Fibroblast of peridontal ligament (primary cell): ENCODE data around the gene ATP2C2.
"Not testable (repeated sequence)": the region's sequence is repeated elsewhere in the genome, so short reads cannot be mapped to it uniquely, and the experiment has no call there.

Experiments used
- DNase-seq: peaks from one replicate; pipeline ENCODE4 v3.0.0-alpha.2; 2010; ENCODE audit errors: extremely low read depth

Gene ATP2C2

DNA sequence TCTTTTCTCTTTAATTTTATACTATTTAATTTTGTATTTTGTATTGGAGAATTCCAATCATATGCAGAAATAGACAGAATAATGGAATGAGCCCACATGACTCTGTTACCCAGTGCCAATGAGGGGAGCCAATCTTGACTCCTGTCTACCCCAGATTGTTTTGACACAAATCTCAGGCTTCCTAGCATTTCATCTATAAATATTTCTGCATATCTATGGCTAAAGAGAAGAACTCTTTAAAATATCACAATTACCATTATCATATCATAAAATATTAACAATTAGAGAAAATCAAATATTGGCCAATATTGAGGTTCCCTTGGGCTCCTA, 23.7 kb downstream of the ATP2C2 start:
- no peak for DNase-seq

- DNase-seq = not testable (repeated sequence)
These were observed 27.7 kb downstream of the ATP2C2 start for GRCh38 chr16:84396082-84396481.

DNA sequence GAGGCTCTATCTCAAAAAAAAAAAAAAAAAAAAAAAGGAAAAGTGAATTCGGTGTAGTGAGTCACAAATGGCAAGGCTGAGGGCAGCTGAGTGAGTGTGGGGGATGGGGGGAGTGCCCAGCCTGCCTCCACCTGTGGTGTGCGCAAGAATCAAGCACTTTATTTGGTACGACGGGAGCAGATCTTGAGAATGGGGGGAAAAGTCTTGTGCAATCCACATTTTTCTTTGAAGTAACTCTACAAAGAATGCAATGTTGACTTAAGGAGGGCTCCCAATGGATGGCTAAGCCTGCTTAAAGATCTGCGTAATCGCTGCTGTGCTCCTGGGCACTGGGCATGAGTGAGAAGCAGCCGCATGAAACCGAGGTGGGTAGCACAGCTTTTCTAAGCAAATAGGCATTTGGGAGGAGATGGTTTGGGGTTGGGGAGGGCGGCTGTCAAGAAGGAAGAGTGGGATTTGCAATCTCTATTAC, 28.2 kb downstream of the ATP2C2 start:
- no peak for DNase-seq

DNA sequence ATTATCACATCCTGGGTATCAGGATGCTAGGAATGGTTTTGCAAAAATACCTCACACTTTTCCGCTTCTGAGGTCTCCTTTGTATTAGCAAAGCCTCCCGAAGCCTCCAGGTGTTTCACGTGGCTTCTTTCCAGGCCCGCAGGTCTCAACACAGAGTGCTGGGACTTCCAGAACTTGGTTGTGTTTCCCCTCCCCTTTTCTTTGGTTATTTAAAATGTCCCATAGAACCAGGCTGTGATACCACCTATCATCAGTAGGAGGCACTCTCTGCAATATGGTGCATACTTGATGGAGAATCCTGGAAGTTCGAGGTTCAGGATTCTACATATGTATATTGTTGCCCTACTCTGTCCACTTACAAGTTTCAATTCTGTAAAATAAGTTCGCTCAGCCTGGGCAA, 28.8 kb downstream of the ATP2C2 start:
- no peak for DNase-seq

DNA sequence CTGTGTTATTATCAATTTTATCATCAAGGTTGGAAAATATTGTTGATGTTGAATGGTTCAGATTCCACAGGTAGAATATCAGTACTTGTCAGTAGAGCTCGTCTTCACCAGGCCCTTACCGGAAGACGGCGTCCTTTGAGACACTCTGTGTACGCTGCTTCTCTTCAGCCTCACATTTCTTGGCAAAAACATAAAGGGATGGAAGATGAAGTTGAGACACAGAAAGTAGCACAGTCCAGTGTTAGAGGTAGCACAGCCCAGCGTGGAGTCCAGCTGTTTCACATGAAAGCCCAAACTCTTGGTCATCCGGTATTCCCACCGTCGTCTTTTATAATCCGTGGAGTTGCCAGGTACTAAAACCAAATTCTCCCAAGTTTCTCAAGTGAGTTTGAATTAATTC, 30.4 kb downstream of the ATP2C2 start:
- DNase-seq = no peak

GRCh38 chr16:84399912-84400311, 31.6 kb downstream of the ATP2C2 start:
- not testable (repeated sequence) for DNase-seq

DNA sequence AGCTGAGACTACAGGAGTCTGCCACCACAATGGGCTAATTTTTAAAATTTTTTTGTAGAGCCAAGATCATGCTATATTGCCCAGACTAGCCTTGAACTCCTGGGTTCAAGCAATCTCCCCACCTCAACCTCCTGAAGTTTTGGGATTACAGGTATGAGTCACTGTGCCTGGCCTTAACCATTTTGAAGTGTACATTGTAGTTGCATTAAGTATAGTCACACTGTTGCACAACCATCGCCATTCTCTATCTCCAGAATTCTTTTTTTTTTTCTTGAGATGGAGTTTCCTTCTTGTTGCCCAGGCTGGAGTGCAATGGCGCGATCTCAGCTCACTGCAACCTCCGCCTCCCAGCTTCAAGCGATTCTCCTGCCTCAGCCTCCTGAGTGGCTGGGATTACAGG, 35.1 kb downstream of the ATP2C2 start:
- not testable (repeated sequence) for DNase-seq

DNA sequence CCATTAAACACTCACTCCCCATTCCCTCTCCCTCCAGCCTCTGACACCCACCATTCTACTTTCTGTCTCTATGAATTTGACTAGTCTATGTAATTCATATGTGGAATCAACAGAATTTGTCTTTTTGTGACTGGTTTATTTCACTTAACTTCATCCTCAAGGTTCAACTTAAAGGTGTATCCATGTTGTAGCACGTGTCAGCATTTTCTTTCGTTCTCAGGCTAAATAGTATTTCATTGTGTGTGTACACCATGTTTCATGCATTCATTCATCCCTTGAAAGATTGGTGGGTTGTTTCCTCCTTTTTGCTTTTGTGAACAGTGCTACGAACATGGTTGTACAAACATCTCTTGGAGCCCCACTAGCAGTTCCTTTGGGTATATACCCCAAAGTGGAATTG, 36.0 kb downstream of the ATP2C2 start:
- DNase-seq = no peak

GRCh38 chr16:84404936-84405639, 36.8 kb downstream of the ATP2C2 start:
- DNase-seq = no peak

- no peak for DNase-seq
These were observed 37.9 kb downstream of the ATP2C2 start for GRCh38 chr16:84406006-84406963.

DNA sequence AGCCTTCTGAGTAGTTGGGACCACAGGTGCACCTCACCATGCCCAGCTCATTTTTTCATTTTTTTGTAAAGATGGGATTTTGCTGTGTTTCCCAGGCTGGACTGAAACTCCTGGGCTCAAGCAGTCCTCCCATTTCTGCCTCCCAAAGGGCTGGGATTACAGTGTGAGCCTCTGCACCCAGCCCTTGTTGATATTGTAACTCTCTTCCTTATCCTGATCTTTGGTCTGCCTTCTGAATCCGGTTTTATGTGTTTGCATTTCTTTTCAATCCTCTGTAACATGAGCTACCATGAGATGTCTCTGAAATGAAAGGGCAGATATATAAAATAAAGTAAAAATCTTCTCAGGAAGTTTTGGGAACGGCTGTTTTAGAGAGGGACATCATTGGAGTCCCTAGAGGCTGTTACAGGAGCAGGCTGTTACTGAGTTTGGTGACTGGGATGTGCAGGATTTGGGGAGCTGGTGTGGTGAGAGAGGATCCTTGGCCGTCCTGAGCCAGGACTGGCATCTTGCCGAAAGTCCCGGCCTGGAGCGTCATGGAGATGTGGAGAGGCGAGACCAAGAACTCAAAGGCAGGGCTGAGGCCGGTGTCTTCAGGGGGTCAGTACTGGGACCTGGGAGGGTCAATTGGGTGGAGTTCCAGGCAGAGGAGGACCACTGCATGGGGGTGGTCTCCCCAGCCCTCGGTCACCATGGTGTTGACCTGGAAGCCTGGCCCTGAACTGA, 39.4 kb downstream of the ATP2C2 start:
- DNase-seq = no peak

DNA sequence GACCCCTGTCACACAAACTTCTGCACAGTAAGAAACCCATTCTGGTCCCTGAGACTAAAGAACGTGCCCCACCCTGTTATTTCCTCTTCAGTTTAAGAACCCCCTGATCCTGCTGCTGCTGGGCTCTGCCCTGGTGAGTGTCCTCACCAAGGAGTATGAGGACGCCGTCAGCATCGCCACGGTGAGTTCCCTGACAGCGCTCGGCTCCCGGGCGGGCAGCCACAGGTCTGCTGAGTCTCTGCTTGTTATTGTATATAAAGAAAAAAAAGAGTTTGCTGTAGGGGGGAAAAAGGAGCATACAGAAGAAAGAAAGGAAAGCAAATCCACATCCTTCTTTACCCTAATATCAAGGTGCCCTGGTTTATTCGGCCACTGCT, 40.0 kb downstream of the ATP2C2 start:
- no peak for DNase-seq

- DNase-seq = no peak
These were observed 40.5 kb downstream of the ATP2C2 start for GRCh38 chr16:84408856-84409255.

- no peak for DNase-seq
These were observed 42.2 kb downstream of the ATP2C2 start for GRCh38 chr16:84410361-84411138.

GRCh38 chr16:84411768-84412167, 43.4 kb downstream of the ATP2C2 start:
- no peak for DNase-seq

GRCh38 chr16:84412262-84412661, 43.9 kb downstream of the ATP2C2 start:
- DNase-seq = no peak

DNA sequence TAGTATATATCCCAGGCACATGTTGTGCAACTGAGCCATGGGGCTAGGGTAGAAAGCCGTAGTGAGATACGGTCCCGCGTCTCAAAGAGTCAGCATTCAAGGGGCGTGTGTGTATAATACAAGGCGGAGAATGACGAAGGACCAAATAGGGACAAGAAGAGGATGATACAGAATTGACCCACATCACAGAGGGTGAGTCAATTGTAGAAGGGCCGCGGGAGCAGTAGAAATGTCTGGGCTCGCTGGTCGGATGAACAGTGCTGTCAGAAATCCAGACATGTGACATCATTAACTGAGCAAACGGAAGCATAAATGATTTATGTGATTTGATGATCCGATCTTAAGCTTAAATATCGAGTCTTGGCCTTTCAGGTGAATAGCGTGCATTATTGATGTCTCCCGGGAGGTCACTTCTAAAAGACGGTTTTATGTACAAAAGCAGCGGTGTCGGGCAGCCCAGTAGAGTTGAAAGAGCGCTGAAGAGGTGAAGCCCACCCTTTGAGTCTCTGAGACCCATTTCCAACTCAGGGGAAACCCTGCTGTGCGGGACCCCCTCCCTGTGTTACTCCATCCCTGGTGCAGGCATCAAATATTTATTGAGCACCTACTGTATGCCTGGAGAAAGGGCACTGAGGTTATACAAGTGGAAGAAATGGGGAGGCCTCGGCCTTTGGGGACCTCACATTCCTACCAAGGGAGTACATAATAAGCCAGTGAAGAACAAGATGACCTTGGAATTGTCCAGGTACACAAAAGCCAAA, 45.1 kb downstream of the ATP2C2 start:
- no peak for DNase-seq

DNA sequence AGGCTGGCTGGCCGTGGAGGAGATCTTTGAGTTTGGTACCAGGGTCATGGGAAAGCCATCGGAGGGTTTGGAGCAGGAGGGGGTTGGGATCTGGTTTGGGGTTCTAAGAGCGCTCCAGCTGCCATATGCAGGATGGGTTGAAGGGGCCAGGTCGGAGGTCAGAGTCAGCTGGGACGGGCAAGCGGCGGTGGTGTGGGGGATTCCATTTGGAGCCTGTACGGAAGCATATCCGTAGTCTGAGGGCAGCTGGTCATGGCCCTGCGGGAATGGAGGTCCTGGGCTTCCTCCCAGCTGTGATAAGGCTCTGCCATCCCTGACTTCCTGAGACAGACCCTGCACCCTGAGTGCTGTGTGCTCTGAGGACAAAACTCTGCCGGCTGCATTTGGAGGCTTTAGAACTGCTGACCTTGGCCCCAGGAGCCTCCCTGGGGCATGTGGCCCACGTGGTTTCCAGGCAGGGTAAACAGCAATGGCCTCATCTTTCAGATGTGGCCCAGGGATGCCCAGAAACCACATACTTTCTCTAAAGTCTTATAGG, 46.5 kb downstream of the ATP2C2 start:
- DNase-seq = no peak

DNA sequence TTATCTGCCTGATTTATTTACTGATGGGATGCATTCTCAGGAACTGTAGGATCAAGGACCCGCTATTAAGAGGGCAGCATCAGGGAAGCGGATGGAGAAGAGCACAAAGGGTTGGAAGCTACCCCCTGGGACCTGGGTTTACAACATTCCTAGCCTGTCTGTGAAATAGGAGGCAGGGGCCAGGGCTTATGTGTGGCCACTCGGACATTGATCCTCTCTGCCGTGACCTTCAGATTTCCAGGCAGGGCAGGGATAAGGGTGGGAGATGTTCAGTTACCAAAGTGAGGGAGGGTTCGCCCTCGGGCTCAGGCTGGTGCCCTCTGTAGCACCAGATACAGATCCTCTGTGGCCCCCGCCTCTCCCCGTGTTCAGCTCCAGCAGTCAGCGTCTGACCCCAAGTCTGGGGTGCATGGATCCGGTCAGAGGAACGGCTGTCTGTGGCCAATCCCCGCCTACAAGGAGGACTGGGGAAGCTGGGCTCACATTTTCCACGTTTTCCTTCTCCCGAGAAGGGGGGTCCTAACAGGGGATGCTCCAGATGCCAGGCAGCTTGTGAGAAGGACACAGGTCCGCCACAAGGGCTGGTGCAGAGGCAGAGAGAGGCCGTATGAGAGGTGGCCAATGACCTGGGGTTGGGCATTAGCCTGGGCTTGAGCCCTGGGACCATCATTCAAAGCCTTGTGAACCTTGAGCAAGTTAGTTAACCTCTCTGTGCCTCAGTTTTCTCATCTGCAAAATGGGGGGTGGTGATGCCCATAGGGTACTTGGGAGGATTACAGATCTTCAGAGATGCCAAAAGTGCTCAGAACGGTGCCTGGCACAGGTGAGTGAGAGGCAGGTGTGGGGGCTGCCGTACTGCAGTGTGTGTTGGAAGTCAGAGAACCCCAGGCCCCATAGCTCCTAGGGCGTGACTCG, 48.3 kb downstream of the ATP2C2 start:
- no peak for DNase-seq
